ENCODE results near the gene CEBPB.

- no peak for TF ChIP-seq POLR2AphosphoS5 (IDR thresholded peaks at IDR 0.05; ENCODE audit: low read depth, low read length)
- no peak for TF ChIP-seq SIN3A (IDR thresholded peaks at IDR 0.05; ENCODE audit: borderline replicate concordance, insufficient read depth, low read length)
- no peak for TF ChIP-seq REST (IDR thresholded peaks at IDR 0.05; ENCODE audit: insufficient read depth in 1 of 2, low read depth in 2 of 2, low read length in 2 of 2)
- no peak for TF ChIP-seq FOXP2 (optimal IDR thresholded peaks at IDR 0.05; ENCODE audit: borderline replicate concordance, extremely low read depth, extremely low read length, insufficient read depth)
Measured at GRCh38 chr20:50185426-50185825, 5.2 kb upstream of the CEBPB start.
